ENCODE measurements around the gene SLC6A9.

Gene SLC6A9

GRCh38 chr1:44031252-44032169, at the start of gene SLC6A9:
Gene SLC6A9, minus strand, starts transcription at chr1:44031462. Its CDS starts 7,185 bp downstream, at chr1:44024277.
- DNase-seq (ENCODE audit: low spot score) = peak; percentile 69

GRCh38 chr1:44079566-44079965, 48.3 kb upstream of the SLC6A9 start:
- DNase-seq (ENCODE audit: low spot score) = no peak

GRCh38 chr1:44078104-44078503, 46.8 kb upstream of the SLC6A9 start:
- no peak for DNase-seq (ENCODE audit: low spot score)

- DNase-seq (ENCODE audit: low spot score) = no peak
Measured at GRCh38 chr1:44077421-44077820, 46.2 kb upstream of the SLC6A9 start.

GRCh38 chr1:44076066-44076465, 44.8 kb upstream of the SLC6A9 start:
- no peak for DNase-seq (ENCODE audit: low spot score)

GRCh38 chr1:44074415-44074814, 43.2 kb upstream of the SLC6A9 start:
- DNase-seq (ENCODE audit: low spot score) = no peak

GRCh38 chr1:44073528-44073927, 42.3 kb upstream of the SLC6A9 start:
- no peak for DNase-seq (ENCODE audit: low spot score)

- DNase-seq (ENCODE audit: low spot score) = no peak
Measured at GRCh38 chr1:44072821-44073220, 41.6 kb upstream of the SLC6A9 start.

GRCh38 chr1:44072204-44072603, 40.9 kb upstream of the SLC6A9 start:
- DNase-seq (ENCODE audit: low spot score) = peak; percentile 80

- no peak for DNase-seq (ENCODE audit: low spot score)
Measured at GRCh38 chr1:44071461-44071860, 40.2 kb upstream of the SLC6A9 start.

GRCh38 chr1:44068442-44068921, 37.2 kb upstream of the SLC6A9 start:
- no peak for DNase-seq (ENCODE audit: low spot score)

GRCh38 chr1:44067266-44068250, 36.3 kb upstream of the SLC6A9 start:
- no peak for DNase-seq (ENCODE audit: low spot score)

GRCh38 chr1:44062656-44063179, 31.5 kb upstream of the SLC6A9 start:
- DNase-seq (ENCODE audit: low spot score) = no peak

GRCh38 chr1:44061857-44062256, 30.6 kb upstream of the SLC6A9 start:
- no peak for DNase-seq (ENCODE audit: low spot score)

- no peak for DNase-seq (ENCODE audit: low spot score)
Measured at GRCh38 chr1:44060830-44061267, 29.6 kb upstream of the SLC6A9 start.

- DNase-seq (ENCODE audit: low spot score) = no peak
Measured at GRCh38 chr1:44059664-44060355, 28.5 kb upstream of the SLC6A9 start.

- no peak for DNase-seq (ENCODE audit: low spot score)
Measured at GRCh38 chr1:44059212-44059611, 27.9 kb upstream of the SLC6A9 start.

- no peak for DNase-seq (ENCODE audit: low spot score)
Measured at GRCh38 chr1:44057293-44057692, 26.0 kb upstream of the SLC6A9 start.

GRCh38 chr1:44053394-44053793, 22.1 kb upstream of the SLC6A9 start:
- no peak for DNase-seq (ENCODE audit: low spot score)

- DNase-seq (ENCODE audit: low spot score) = no peak
Measured at GRCh38 chr1:44050261-44050660, 19.0 kb upstream of the SLC6A9 start.

- DNase-seq (ENCODE audit: low spot score) = no peak
Measured at GRCh38 chr1:44049839-44050238, 18.6 kb upstream of the SLC6A9 start.
